22Rv1 (cell line): Measurements from ENCODE around the gene SANBR.

Source experiments
- CTCF ChIP-seq: fragments of 450-650 bp; IDR thresholded peaks from 2 replicates; pipeline ENCODE4 v1.5.1; 2017; ENCODE audit warnings: mild to moderate bottlenecking
- ZFX ChIP-seq: fragments of 450-650 bp; IDR thresholded peaks from 2 replicates; pipeline ENCODE4 v1.6.1; 2017; ENCODE audit warnings: antibody characterized with exemption, borderline replicate concordance

- TF ChIP-seq CTCF = no peak
- no peak for TF ChIP-seq ZFX
These were observed 19.7 kb upstream of the SANBR start for GRCh38 chr2:61045999-61046398.
